Left colon (tissue), 2 donors: ENCODE measurements around the gene NUMA1. TPM values are rescaled to one million over a fixed set of nuclear protein-coding genes. Genes with fewer than 3 reads are reported as not detected.

Experiments used
- ATAC-seq: fragments of 200-7000 bp; cut with Tn5 transposase; one replicate; pipeline ENCODE4 v1.9.1; 2020; ENCODE audit warnings: mild to moderate bottlenecking, moderate library complexity
- DNase-seq, 2 donors: peaks; one replicate each; pipeline ENCODE4 v3.0.0-alpha.2; 2020
- intact Hi-C, 2 donors: fragments of 100-400 bp; cut with DNase I in 1 of 2; cut with micrococcal nuclease in 1 of 2; formaldehyde crosslinking; loops; one replicate each; pipeline versions ENCODE4 v1.11.2 to v1.14.0; 2022; cut with DNase I, micrococcal nuclease
- total RNA-seq, 2 donors: library from RNA; stranded (reverse); fragmentation: NEBNext Ultra II Directional; extraction: Animal tissue kit (Norgen Biotek cat#: 25700); gene quantifications; one replicate each; pipeline ENCODE4 v1.2.1, GENCODE V29; 2021
- donor health status: DM: no; HTN: no; CAD: no.
- donor health status: DM: yes; HTN: yes; CAD: no.

The NUMA1 gene
- total RNA-seq, 2 donors from 2014 or later = 157 to 183 TPM

- intact Hi-C loops = no loop called here
- no peak for ATAC-seq
Observed at GRCh38 chr11:71996517-71996916, 83.8 kb downstream of the NUMA1 start.

GRCh38 chr11:71995726-71996291 is 84.5 kb downstream of the NUMA1 start:
- no peak for ATAC-seq

More at GRCh38 chr11:71996517-71996916, 83.8 kb downstream of the NUMA1 start:
- DNase-seq = no peak

GRCh38 chr11:71994786-71995185 is 85.6 kb downstream of the NUMA1 start:
- intact Hi-C loops = no loop called here
- no peak for ATAC-seq

More at GRCh38 chr11:71995726-71996291, 84.5 kb downstream of the NUMA1 start:
- intact Hi-C loops = no loop called here
- DNase-seq = no peak

GRCh38 chr11:71992136-71992730 is 88.1 kb downstream of the NUMA1 start:
- intact Hi-C loops = no loop called here
- ATAC-seq (no peak), DNase-seq (no peak)

More at GRCh38 chr11:71994786-71995185, 85.6 kb downstream of the NUMA1 start:
- DNase-seq = no peak

GRCh38 chr11:71991494-71991893 is 88.8 kb downstream of the NUMA1 start:
- DNase-seq (no peak), ATAC-seq (no peak)
- intact Hi-C loops = no loop called here

- intact Hi-C loops = no loop called here
- ATAC-seq = no peak
Observed at GRCh38 chr11:71990701-71991100, 89.6 kb downstream of the NUMA1 start.

GRCh38 chr11:71988050-71988449 is 92.3 kb downstream of the NUMA1 start:
- ATAC-seq (no peak), DNase-seq (no peak)
- intact Hi-C loops = no loop called here

More at GRCh38 chr11:71990701-71991100, 89.6 kb downstream of the NUMA1 start:
- no peak for DNase-seq

- intact Hi-C loops = no loop called here
- DNase-seq (no peak), ATAC-seq (no peak)
Observed at GRCh38 chr11:71987521-71987920, 92.8 kb downstream of the NUMA1 start.

- no peak for ATAC-seq
- DNase-seq = no peak
- intact Hi-C loops = no loop called here
Observed at GRCh38 chr11:71986131-71986530, 94.2 kb downstream of the NUMA1 start.

- ATAC-seq (no peak), DNase-seq (no peak)
- intact Hi-C loops = no loop called here
Observed at GRCh38 chr11:71979602-71980001, 100.7 kb downstream of the NUMA1 start.

GRCh38 chr11:71979094-71979493 is 101.2 kb downstream of the NUMA1 start:
- DNase-seq (no peak), ATAC-seq (no peak)
- intact Hi-C loops = no loop called here

- peak; percentile 79 for ATAC-seq
- peak; percentile 30 to 64 for DNase-seq
- intact Hi-C loops = no loop called here
Observed at GRCh38 chr11:71977743-71978418, 102.5 kb downstream of the NUMA1 start.

- DNase-seq (no peak), ATAC-seq (no peak)
- intact Hi-C loops = no loop called here
Observed at GRCh38 chr11:71977090-71977489, 103.3 kb downstream of the NUMA1 start.

GRCh38 chr11:71976551-71976950 is 103.8 kb downstream of the NUMA1 start:
- no peak for DNase-seq
- no peak for ATAC-seq
- intact Hi-C loops = no loop called here

- DNase-seq = no peak
- intact Hi-C loops = no loop called here
- ATAC-seq = no peak
Observed at GRCh38 chr11:71971680-71972079, 108.7 kb downstream of the NUMA1 start.

GRCh38 chr11:71964641-71965040 is 115.7 kb downstream of the NUMA1 start:
- no peak for ATAC-seq
- intact Hi-C loops = no loop called here
- DNase-seq = no peak

GRCh38 chr11:71963468-71963867 is 116.9 kb downstream of the NUMA1 start:
- intact Hi-C loops = no loop called here
- no peak for DNase-seq
- ATAC-seq = no peak

GRCh38 chr11:71962428-71963038 is 117.8 kb downstream of the NUMA1 start:
- intact Hi-C loops = no loop called here
- DNase-seq (no peak), ATAC-seq (no peak)

GRCh38 chr11:71955898-71956456 is 124.4 kb downstream of the NUMA1 start:
- DNase-seq (no peak), ATAC-seq (no peak)
- intact Hi-C loops = no loop called here
